GM12878 (cell line): ENCODE measurements around the gene LMF2. TPM values are rescaled to one million over a fixed set of nuclear protein-coding genes. Genes with fewer than 3 reads are reported as not detected.
A peak's percentile ranks its signal among the peaks of the same experiment; 100 is the strongest.

Source experiments
- ATAC-seq: fragments of 200-7000 bp; cut with Tn5 transposase; 3 replicates; pipeline ENCODE4 v1.9.1; 2020; ENCODE audit warnings: mild to moderate bottlenecking, moderate library complexity
- BruUV-seq: library from RNA; stranded (reverse); fragments of 400-500 nt; replicated peaks from 2 replicates; lab custom pipeline; 2021; lab: Mats Ljungman, UMichigan
- CTCF ChIA-PET: fragments of 300-600 bp; sonication (Branson Sonifier 250); formaldehyde crosslinking; extraction: SDS; loops from one replicate; lab custom pipeline; 2021; ENCODE audit warnings: inconsistent platforms; lab: Yijun Ruan, JAX
- POLR2A ChIA-PET: fragments of 350-600 bp; formaldehyde crosslinking; extraction: SDS; loops from one replicate; lab custom pipeline; 2021; ENCODE audit warnings: inconsistent platforms; lab: Charles Lee
- RAD21 ChIA-PET: fragments of 300-600 bp; sonication (Branson Sonifier 250); formaldehyde crosslinking; loops from one replicate; lab custom pipeline; 2023; ENCODE audit warnings: antibody characterized with exemption; ENCODE audit not compliant: unreplicated experiment; lab: Charles Lee
- SMC1A ChIA-PET: fragments of 300-600 bp; sonication (Branson Sonifier 250); formaldehyde crosslinking; loops from one replicate; lab custom pipeline; 2023; ENCODE audit not compliant: unreplicated experiment, uncharacterized antibody; lab: Charles Lee
- DNase-seq: peaks from one replicate; pipeline ENCODE4 v3.0.0-alpha.2; 2011; ENCODE audit warnings: low read depth, low spot score
- FAIRE-seq: peaks from 3 replicates; lab custom pipeline; 2011; peaks lifted over from hg19 to GRCh38; lab: Jason Lieb, UNC
- H2AFZ ChIP-seq: 2 replicates; pipeline ENCODE4 v1.6.0; 2011; ENCODE audit warnings: low read depth, low read length, control low read depth; ENCODE audit not compliant: control insufficient read depth
- H3K27ac ChIP-seq: 2 replicates; pipeline ENCODE4 v1.5.1; 2011; ENCODE audit warnings: control low read depth; ENCODE audit not compliant: control insufficient read depth, insufficient read depth
- H3K27me3 ChIP-seq, 2 experiments: replicated peaks in 1 of 2; 2 replicates each; pipeline versions ENCODE4 v1.6.0 to v1.6.1; 2011; ENCODE audit warnings: low read length in 1 of 2; ENCODE audit not compliant: control insufficient read depth in 2 of 2, insufficient read depth in 2 of 2
- H3K36me3 ChIP-seq, 2 experiments: 2 replicates each; pipeline ENCODE4 v1.5.1; 2011; ENCODE audit warnings: low read length in 1 of 2; ENCODE audit not compliant: control insufficient read depth in 2 of 2, insufficient read depth in 2 of 2
- H3K4me1 ChIP-seq: 2 replicates; pipeline ENCODE4 v1.6.1; 2011; ENCODE audit warnings: mild to moderate bottlenecking, low read length, moderate library complexity, mixed read lengths; ENCODE audit not compliant: control insufficient read depth, insufficient read depth
- H3K4me2 ChIP-seq: 2 replicates; pipeline ENCODE4 v1.6.0; 2011; ENCODE audit warnings: control low read depth; ENCODE audit not compliant: control insufficient read depth, insufficient read depth
- H3K4me3 ChIP-seq: fragments of 200-600 bp; sonication (generic); 2 replicates; pipeline ENCODE4 v1.5.1; 2016
- H3K79me2 ChIP-seq: 2 replicates; pipeline ENCODE4 v1.6.0; 2011; ENCODE audit warnings: low read length; ENCODE audit not compliant: control insufficient read depth, insufficient read depth
- H3K9ac ChIP-seq: 2 replicates; pipeline ENCODE4 v1.8.0; 2011; ENCODE audit warnings: low read length, control low read depth, mixed read lengths; ENCODE audit not compliant: control insufficient read depth, insufficient read depth
- H3K9me3 ChIP-seq: replicated peaks from 3 replicates; pipeline ENCODE4 v1.5.1; 2011; ENCODE audit warnings: mild to moderate bottlenecking, low read length; ENCODE audit not compliant: control insufficient read depth, insufficient read depth
- H4K20me1 ChIP-seq: 2 replicates; pipeline ENCODE4 v1.6.0; 2011; ENCODE audit not compliant: control insufficient read depth, insufficient read depth
- FOXM1 ChIP-seq: IDR thresholded peaks from 2 replicates; pipeline ENCODE4 v1.6.1; 2012; ENCODE audit warnings: low read depth, mild to moderate bottlenecking, inconsistent platforms, low read length, moderate library complexity
- NFYA ChIP-seq: IDR thresholded peaks from 2 replicates; pipeline ENCODE4 v1.6.1; 2011; ENCODE audit warnings: low read depth, mild to moderate bottlenecking, low read length, improper control_type of control experiment, borderline replicate concordance
- PKNOX1 ChIP-seq: fragments of 450-650 bp; IDR thresholded peaks from 2 replicates; pipeline ENCODE4 v1.6.1; 2016; ENCODE audit warnings: mild to moderate bottlenecking
- POLR2A ChIP-seq: IDR thresholded peaks from 2 replicates; pipeline ENCODE4 v1.6.1; 2011; ENCODE audit warnings: low read depth, mild to moderate bottlenecking, low read length
- RAD21 ChIP-seq: IDR thresholded peaks from 2 replicates; pipeline ENCODE4 v1.6.1; 2011; ENCODE audit warnings: mild to moderate bottlenecking, low read depth, low read length, moderate library complexity; ENCODE audit not compliant: insufficient read depth
- SUPT20H ChIP-seq: IDR thresholded peaks from 2 replicates; pipeline ENCODE4 v1.6.1; 2011; ENCODE audit warnings: low read depth, mild to moderate bottlenecking, low read length, moderate library complexity, borderline replicate concordance; ENCODE audit not compliant: control insufficient read depth
- TARDBP ChIP-seq: IDR thresholded peaks from 2 replicates; pipeline ENCODE4 v1.6.1; 2016; ENCODE audit warnings: borderline replicate concordance
- WGBS: methylation state at CpG from one replicate; pipeline ENCODE4 v1.1.6; 2016; ENCODE audit warnings: low lambda C conversion rate; ENCODE audit not compliant: insufficient replicate concordance, insufficient coverage; ENCODE audit errors: missing lambda C conversion rate; 5-methylcytosine and 5-hydroxymethylcytosine counted together
- in situ Hi-C: fragments of 300-500 bp; cut with MboI; formaldehyde crosslinking; loops from 9 replicates; pipeline ENCODE4 v1.14.3; 2018; ENCODE audit warnings: mixed read lengths
- intact Hi-C: fragments of 100-400 bp; cut with micrococcal nuclease; formaldehyde crosslinking; loops from one replicate; pipeline ENCODE4 v1.14.2; 2022; ENCODE audit not compliant: unreplicated experiment
- polyA plus RNA-seq, 11 experiments: library from polyadenylated mRNA; depleted of rRNA in 4 of 11; unstranded in 6 of 11; stranded (reverse) in 5 of 11; fragments of >200 nt; fragmentation: Nextera tagmentation in 4 of 11; fragmentation: Illumina TruSeq in 1 of 11; extraction: Ambion mirVana in 4 of 11; extraction: Trizol in 1 of 11; gene quantifications; 1 replicate in 1 of 11; 2 replicates in 10 of 11; pipeline versions ENCODE4 v1.2.1 to v1.2.3, GENCODE V29; 2011 to 2016; ENCODE audit warnings: inconsistent platforms in 2 of 11, missing spikeins in 2 of 11, low read depth in 1 of 11
- total RNA-seq, 4 experiments: library from RNA; depleted of rRNA in 3 of 4; stranded (reverse); fragments of >200 nt in 3 of 4; fragmentation: Illumina TruSeq in 1 of 4; extraction: Trizol in 1 of 4; gene quantifications; 2 replicates each; pipeline versions ENCODE4 v1.2.1 to v1.2.3, GENCODE V29; 2013 to 2021
- TF ChIP-seq, protein P1 (sequence below): fragments of 450-650 bp; formaldehyde crosslinking; IDR thresholded peaks from 2 replicates; pipeline ENCODE4 v1.4.0; 2022; ENCODE audit warnings: mild to moderate bottlenecking, moderate library complexity
- TF ChIP-seq, protein P2 (sequence below): fragments of 150-350 bp; IDR thresholded peaks from 2 replicates; pipeline ENCODE4 v1.6.1; 2014; ENCODE audit warnings: mild to moderate bottlenecking, low read depth, low read length

The LMF2 gene
- total and polyA plus RNA-seq, 10 of the 15 experiments (the other 5 are each of a cell fraction or from before 2014, with no cell fraction given) = 0.08 to 57.5 (median 21.2) TPM

DNA sequence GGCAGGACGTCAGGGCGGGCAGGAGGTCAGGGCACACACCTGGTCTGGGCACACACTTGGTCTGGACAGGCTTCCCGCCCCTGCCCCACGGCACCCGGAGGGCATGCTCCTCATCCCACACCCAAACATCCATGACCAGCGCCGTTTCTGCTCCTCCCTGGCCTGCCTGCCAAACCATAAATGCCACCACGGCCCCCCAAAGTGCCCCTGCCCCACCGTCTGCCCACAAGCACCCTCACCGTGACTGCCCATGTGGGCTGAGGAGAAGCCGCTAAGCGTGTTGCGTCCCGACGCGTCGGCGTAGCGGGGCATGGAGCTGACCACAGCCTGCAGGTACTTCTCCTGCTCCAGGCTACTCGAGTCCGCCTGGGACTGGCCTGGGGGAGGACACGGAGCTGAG is 48.5 kb downstream of the LMF2 start:
- ChIA-PET RAD21 (no interaction called here), POLR2A (no interaction called here), CTCF (interaction anchor here (1.3 to 1.4 kb wide), 2 partner anchors 104 to 162 kb away, joined by 3 read pairs; partner anchors contain the start of gene SYCE3), SMC1A (no interaction called here)
- Histone ChIP-seq H3K36me3 (peaks cover 9 to 54% of the 10 kb centered on the region in 2 experiments; a peak in 3 of 4 replicates), H3K27ac (no peak overlapping the region), H3K4me2 (no peak overlapping the region), H3K9me3 (no peaks in the 10 kb centered on the region), H3K4me3 (no peak overlapping the region), H3K79me2 (no peaks in the 10 kb centered on the region), H3K4me1 (no peaks in the 10 kb centered on the region), H4K20me1 (no peaks in the 10 kb centered on the region), H2AFZ (no peak overlapping the region), H3K9ac (no peak overlapping the region), H3K27me3 (no peaks in the 10 kb centered on the region)
- no peak for ATAC-seq
- 98% methylated on average over 17 of the region's 22 CpGs for WGBS
- no TSS peak for BruUV-seq
- intact Hi-C loops = no loop called here
- no peak for FAIRE-seq
- TF ChIP-seq SUPT20H (no peak), FOXM1 (no peak), POLR2A (peak; percentile 18; the same call in 1 of the 2 replicates)
- DNase-seq = no peak
- in situ Hi-C loops = no loop called here

- ChIA-PET POLR2A (no interaction called here), RAD21 (no interaction called here), SMC1A (interaction anchor here (1.0 to 1.6 kb wide), 2 partner anchors 164 kb away, joined by 3 to 7 read pairs; no protein-coding TSS in a partner anchor), CTCF (interaction anchor here (1.8 kb wide), 1 partner anchor 41 kb away, joined by 8 read pairs; no protein-coding TSS in a partner anchor)
- FAIRE-seq (no peak), DNase-seq (no peak), ATAC-seq (peak; percentile 54)
- Histone ChIP-seq H3K27ac (no peak overlapping the region), H3K4me3 (no peak overlapping the region), H2AFZ (no peak overlapping the region), H3K36me3 (peaks cover 8 to 42% of the 10 kb centered on the region in 2 experiments; a peak in 3 of 4 replicates), H3K79me2 (no peaks in the 10 kb centered on the region), H3K9me3 (no peaks in the 10 kb centered on the region), H3K9ac (no peak overlapping the region), H4K20me1 (no peaks in the 10 kb centered on the region), H3K4me2 (no peak overlapping the region), H3K4me1 (no peaks in the 10 kb centered on the region), H3K27me3 (no peaks in the 10 kb centered on the region)
- intact Hi-C loops = loop anchor here (2.0 kb wide), 1 partner anchor 42 kb away; no protein-coding TSS in a partner anchor
- 86% methylated on average over 26 of the region's 34 CpGs for WGBS
- BruUV-seq = no TSS peak
- in situ Hi-C loops = no loop called here
- no peak for TF ChIP-seq TARDBP
- peak; percentile 32; the same call in 1 of the 2 replicates for TF ChIP-seq RAD21
- TF ChIP-seq NFYA = no peak
- TF ChIP-seq, protein P1, sequence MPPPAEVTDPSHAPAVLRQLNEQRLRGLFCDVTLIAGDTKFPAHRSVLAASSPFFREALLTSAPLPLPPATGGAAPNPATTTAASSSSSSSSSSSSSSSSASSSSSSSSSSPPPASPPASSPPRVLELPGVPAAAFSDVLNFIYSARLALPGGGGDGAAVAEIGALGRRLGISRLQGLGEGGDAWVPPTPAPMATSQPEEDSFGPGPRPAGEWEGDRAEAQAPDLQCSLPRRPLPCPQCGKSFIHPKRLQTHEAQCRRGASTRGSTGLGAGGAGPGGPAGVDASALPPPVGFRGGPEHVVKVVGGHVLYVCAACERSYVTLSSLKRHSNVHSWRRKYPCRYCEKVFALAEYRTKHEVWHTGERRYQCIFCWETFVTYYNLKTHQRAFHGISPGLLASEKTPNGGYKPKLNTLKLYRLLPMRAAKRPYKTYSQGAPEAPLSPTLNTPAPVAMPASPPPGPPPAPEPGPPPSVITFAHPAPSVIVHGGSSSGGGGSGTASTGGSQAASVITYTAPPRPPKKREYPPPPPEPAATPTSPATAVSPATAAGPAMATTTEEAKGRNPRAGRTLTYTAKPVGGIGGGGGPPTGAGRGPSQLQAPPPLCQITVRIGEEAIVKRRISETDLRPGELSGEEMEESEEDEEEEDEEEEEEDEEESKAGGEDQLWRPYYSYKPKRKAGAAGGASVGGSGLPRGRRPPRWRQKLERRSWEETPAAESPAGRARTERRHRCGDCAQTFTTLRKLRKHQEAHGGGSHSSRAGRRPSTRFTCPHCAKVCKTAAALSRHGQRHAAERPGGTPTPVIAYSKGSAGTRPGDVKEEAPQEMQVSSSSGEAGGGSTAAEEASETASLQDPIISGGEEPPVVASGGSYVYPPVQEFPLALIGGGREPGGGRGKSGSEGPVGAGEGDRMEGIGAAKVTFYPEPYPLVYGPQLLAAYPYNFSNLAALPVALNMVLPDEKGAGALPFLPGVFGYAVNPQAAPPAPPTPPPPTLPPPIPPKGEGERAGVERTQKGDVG (CRISPR knock-in tag) = no peak
- TF ChIP-seq, protein P2, sequence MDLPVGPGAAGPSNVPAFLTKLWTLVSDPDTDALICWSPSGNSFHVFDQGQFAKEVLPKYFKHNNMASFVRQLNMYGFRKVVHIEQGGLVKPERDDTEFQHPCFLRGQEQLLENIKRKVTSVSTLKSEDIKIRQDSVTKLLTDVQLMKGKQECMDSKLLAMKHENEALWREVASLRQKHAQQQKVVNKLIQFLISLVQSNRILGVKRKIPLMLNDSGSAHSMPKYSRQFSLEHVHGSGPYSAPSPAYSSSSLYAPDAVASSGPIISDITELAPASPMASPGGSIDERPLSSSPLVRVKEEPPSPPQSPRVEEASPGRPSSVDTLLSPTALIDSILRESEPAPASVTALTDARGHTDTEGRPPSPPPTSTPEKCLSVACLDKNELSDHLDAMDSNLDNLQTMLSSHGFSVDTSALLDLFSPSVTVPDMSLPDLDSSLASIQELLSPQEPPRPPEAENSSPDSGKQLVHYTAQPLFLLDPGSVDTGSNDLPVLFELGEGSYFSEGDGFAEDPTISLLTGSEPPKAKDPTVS = no peak
- no peak for TF ChIP-seq PKNOX1
Observed at GRCh38 chr22:50456466-50457234, 50.9 kb downstream of the LMF2 start.
